NCI-H1930 (cell line): Measurements from ENCODE around the gene HYKK.
"Not testable (repeated sequence)": the region's sequence is repeated elsewhere in the genome, so short reads cannot be mapped to it uniquely, and the experiment has no call there.

ENCODE experiments used
- DNase-seq, 2 experiments: peaks; one replicate each; lab custom pipeline; 2025; lab: John Stamatoyannopoulos, UW

The HYKK gene

DNA sequence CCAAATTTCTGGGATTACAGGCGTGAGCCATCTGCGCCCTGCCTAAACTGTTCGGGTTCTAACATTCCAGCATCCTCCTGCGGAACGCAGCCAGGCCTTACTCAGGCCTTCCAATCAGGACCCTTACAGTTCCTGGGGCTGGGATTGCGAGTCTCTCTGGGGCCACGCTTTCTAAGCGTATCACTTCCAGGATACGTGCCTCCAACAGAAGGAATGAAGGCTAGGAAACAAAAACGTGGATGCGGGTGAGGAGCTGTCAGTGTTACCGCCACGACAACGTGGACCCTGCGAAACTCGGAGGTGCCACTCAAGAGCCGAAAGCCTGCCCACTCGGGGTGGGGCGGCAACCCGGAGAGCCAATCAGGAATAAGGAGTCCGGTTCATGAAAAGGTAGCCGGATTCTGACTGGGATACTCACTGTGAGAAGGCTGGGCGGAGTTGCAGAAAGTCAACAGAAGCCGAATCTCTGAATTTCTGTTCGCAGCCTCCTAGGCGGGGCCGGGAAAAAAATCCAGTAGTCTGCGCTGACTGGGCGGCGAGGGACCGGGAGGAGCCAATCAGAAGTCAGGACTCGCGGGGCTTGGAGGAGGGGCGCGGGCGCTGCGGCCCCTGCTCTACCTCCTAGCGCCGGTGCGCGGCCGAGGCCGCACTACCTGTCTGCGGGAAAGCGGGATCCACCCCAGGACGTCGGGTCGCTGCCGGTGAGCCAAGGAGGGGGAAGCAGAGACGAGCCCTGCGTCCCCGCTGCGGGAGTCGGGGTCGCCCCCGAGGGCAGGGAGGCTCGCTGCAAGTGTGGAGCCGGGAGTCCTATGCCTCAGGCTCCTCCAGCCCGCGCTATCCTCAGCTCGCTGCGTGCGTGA lies at the start of gene HYKK:
TSS of gene HYKK (plus strand) at position 607 of the 860 bp plus-strand sequence. CDS start 5,512 bp downstream, outside the sequence.
- DNase-seq, result peak; percentile 73 to 83

- DNase-seq, result no peak
Observed at GRCh38 chr15:78460737-78461136, 46.6 kb upstream of the HYKK start.

GRCh38 chr15:78461171-78461888 lies 46.0 kb upstream of the HYKK start:
- no peak for DNase-seq

DNA sequence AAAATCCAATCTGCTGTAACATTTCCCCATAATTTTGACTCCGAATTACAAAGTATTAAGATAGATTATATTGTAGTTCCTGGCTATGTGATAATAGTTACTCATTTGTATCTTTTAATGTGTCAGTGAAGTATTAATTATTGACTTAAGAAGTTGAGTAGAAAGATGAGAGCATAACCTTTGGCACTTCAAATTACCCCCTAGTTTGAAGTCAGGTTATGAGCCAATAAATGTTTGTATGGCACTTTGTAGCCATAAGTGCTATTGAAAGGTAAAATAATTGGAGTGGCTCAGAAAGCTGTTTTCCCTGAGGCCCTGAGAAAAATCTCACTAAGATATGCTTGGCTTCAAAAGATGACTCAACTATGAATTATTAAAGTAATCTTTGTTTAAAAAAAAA lies 38.3 kb upstream of the HYKK start:
- DNase-seq, result no peak

- DNase-seq, result no peak
Observed at GRCh38 chr15:78477295-78477694, 30.1 kb upstream of the HYKK start.

- no peak for DNase-seq
Observed at GRCh38 chr15:78479650-78480049, 27.7 kb upstream of the HYKK start.

DNA sequence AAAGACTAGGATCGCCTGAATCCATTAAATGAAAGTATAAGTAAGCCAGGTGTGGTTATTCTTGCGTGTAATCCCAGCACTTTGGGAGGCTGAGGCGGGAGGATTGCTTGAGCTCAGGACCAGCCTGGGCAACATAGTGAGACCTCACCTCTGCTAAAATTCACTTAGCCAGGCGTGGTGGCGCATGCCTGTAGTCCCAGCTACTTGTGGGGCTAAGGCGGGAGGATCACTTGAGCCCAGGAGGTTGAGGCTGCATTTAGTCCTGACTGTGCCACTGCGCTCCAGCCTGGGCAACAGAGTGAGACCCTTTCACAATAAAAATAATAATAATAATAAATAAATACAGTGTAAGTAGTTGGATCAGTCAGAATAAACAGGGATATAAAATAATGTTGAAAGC lies 25.5 kb upstream of the HYKK start:
- DNase-seq, result no peak

DNA sequence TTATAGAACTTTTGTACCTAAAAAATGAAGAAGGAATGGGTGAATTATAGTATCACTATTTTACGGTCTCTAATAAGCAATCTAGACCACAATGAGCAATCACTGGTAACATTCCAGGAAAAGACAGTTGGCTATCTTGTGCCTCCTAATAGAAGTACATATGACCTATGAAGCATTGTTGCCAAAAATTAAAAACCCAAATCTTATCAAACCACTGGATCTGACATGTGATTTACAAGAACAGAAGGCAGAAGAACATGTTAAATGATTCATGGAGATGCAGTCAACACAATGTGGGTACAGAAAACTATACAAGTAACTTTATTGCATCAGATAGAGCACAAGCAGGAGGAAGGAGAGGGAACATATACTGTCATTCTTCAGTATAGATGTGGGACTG lies 14.5 kb upstream of the HYKK start:
- no peak for DNase-seq

DNA sequence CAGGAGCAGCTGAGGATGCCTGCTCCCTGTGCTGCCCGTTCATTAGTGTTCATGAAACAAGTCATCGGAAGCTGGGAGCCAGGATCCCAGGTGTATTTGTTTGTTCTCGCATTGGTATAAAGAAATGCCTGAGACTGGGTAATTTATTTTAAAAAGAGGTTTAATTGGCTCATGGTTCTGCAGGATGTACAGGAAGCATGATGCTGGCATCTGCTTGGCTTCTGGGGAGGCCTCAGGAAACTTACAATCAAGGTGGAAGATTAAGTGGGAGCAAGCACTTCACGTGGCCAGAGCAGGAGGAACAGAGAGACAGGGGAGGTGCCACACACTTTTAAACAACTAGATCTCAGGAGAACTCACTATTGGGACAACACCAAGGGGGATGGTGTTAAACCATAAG lies 5.5 kb upstream of the HYKK start:
- no peak for DNase-seq

DNA sequence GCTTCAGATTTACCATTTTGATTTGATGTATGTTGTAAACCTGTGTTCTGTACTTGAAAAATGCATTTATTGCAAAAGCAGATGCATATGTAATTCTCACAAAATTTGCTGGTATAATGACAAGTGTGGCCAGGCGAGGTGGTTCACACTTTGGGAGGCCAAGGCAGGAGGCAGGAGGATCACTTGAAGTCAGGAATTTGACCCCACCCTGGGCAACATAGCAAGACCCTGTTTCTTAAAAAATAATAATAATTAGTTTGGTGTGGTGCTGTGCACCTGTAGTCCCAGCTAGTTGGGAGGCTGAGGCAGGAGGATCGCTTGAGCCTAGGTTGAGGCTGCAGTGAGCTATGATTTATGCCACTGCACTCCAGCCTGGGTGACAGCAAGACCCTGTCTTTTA lies 4.7 kb upstream of the HYKK start:
- DNase-seq, result no peak

- DNase-seq, result no peak
Observed at GRCh38 chr15:78507831-78508160, 419 bp downstream of the HYKK start.

GRCh38 chr15:78508272-78508671 lies 895 bp downstream of the HYKK start:
- no peak for DNase-seq

GRCh38 chr15:78509726-78510312 lies 2.4 kb downstream of the HYKK start:
- no peak for DNase-seq

GRCh38 chr15:78520035-78520434 lies 12.7 kb downstream of the HYKK start:
- not testable (repeated sequence) for DNase-seq

GRCh38 chr15:78524230-78524629 lies 16.9 kb downstream of the HYKK start:
- DNase-seq, result no peak

DNA sequence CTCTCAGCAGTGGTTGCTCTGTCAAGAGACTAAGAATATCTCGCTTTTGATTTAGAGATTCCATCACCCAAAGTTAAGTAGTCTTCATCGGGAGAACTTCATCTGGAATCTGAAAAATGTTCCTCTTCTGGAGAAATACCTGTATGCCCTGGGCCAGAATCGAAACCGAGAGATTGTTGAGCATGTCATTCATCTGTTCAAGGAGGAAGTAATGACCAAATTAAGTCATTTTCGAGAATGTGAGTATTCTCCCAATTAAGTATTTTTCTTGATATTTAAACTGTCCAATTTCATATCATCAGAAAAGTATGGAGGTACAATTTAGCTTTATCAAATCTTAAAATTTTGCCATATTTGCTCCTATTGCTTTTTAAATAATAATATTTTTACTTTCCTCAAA lies 19.9 kb downstream of the HYKK start:
- no peak for DNase-seq

DNA sequence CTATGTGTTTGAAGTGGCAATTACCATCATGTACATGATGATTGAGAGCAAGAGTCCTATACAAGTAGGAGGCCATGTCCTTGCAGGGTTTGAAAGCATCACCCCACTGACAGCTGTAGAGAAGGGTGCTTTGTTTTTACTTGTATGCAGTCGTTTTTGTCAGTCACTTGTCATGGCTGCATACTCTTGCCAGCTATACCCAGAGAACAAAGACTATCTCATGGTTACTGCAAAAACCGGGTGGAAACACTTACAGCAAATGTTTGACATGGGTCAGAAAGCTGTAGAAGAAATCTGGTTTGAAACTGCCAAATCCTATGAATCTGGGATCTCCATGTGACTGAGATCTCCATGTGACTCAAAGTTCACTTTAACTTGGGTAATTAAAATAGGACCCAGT lies 26.0 kb downstream of the HYKK start:
- DNase-seq, result no peak

GRCh38 chr15:78536134-78536533 lies 28.8 kb downstream of the HYKK start:
- no peak for DNase-seq

- DNase-seq, result no peak
Observed at GRCh38 chr15:78537266-78537905, 30.0 kb downstream of the HYKK start.

- DNase-seq, result no peak
Observed at GRCh38 chr15:78538358-78538757, 31.0 kb downstream of the HYKK start.

GRCh38 chr15:78539464-78540140 lies 32.2 kb downstream of the HYKK start:
- DNase-seq, result not testable (repeated sequence)
